RWPE1 (cell line): ENCODE measurements around the gene TSPAN11.

Experiments used
- CTCF ChIA-PET: fragments of 350-600 bp; sonication (Branson Sonifier 250); formaldehyde crosslinking; extraction: SDS; loops from one replicate; lab custom pipeline; 2021; lab: Yijun Ruan, JAX
- POLR2A ChIA-PET: fragments of 400-600 bp; formaldehyde crosslinking; extraction: SDS; loops from one replicate; lab custom pipeline; 2020; ENCODE audit warnings: antibody characterized with exemption; ENCODE audit not compliant: low non-redundant PET; lab: Yijun Ruan, JAX
- DNase-seq: peaks from one replicate; pipeline ENCODE4 v3.0.0; 2012; ENCODE audit warnings: low spot score
- H3K27ac ChIP-seq: fragments of 450-650 bp; 2 replicates; pipeline ENCODE4 v1.5.1; 2017
- CTCF ChIP-seq: fragments of 450-650 bp; conservative IDR thresholded peaks from 2 replicates; pipeline ENCODE4 v1.5.1; 2017; ENCODE audit warnings: low read depth, mild to moderate bottlenecking

Gene TSPAN11

GRCh38 chr12:31035226-31035625 is 108.7 kb downstream of the TSPAN11 start:
- ChIA-PET CTCF (no interaction called here), POLR2A (no interaction called here)
- no peak for TF ChIP-seq CTCF
- no peak overlapping the region for H3K27ac ChIP-seq
- DNase-seq, result no peak

GRCh38 chr12:31035967-31036665 is 109.6 kb downstream of the TSPAN11 start:
- ChIA-PET CTCF (no interaction called here), POLR2A (no interaction called here)
- no peak for TF ChIP-seq CTCF
- DNase-seq, result no peak
- H3K27ac ChIP-seq, result no peak overlapping the region

- DNase-seq, result no peak
- no peak overlapping the region for H3K27ac ChIP-seq
- POLR2A ChIA-PET, result no interaction called here
- no peak for TF ChIP-seq CTCF
- CTCF ChIA-PET, result no interaction called here
Measured at GRCh38 chr12:31037028-31037427, 110.5 kb downstream of the TSPAN11 start.

- POLR2A ChIA-PET, result no interaction called here
- H3K27ac ChIP-seq, result no peak overlapping the region
- no peak for TF ChIP-seq CTCF
- CTCF ChIA-PET, result no interaction called here
- no peak for DNase-seq
Measured at GRCh38 chr12:31037931-31038330, 111.4 kb downstream of the TSPAN11 start.

- ChIA-PET POLR2A (no interaction called here), CTCF (no interaction called here)
- no peak for TF ChIP-seq CTCF
- H3K27ac ChIP-seq, result no peak overlapping the region
- DNase-seq, result no peak
Measured at GRCh38 chr12:31041033-31041564, 114.6 kb downstream of the TSPAN11 start.
